ENCODE measurements around the gene WDFY4. TPM values are rescaled to one million over a fixed set of nuclear protein-coding genes. Genes with fewer than 3 reads are reported as not detected.

WDFY4 gene
- polyA plus RNA-seq, 1 of the 3 experiments (the other 2 are of a cell fraction): not detected

GRCh38 chr10:48681740-48682139, 2.9 kb upstream of the WDFY4 start:
- no peak overlapping the region for H2AFZ ChIP-seq (ENCODE audit: low read depth)
- H3K4me2 ChIP-seq: no peak overlapping the region
- no peak overlapping the region for H3K4me3 ChIP-seq (ENCODE audit: low read depth in 2 of 2, low read length in 1 of 2)
- no peaks in the 10 kb centered on the region for H3K79me2 ChIP-seq (ENCODE audit: insufficient read depth)
- no peaks in the 10 kb centered on the region for H3F3A ChIP-seq (replicated peaks; ENCODE audit: insufficient read depth)
- no peak overlapping the region for H3K9ac ChIP-seq
- H3K27me3 ChIP-seq (ENCODE audit: insufficient read depth): no peaks in the 10 kb centered on the region
- H3K9me2 ChIP-seq: no peaks in the 10 kb centered on the region
- H3K9me3 ChIP-seq: no peaks in the 10 kb centered on the region; the same call in 1 of the 2 replicates
- 33% methylated on average over 3 of the region's 3 CpGs for WGBS (ENCODE audit: low lambda C conversion rate)
- no peaks in the 10 kb centered on the region for H3K4me1 ChIP-seq (ENCODE audit: control insufficient read depth in 1 of 2, insufficient read depth in 2 of 2, low read depth in 1 of 2, low read length in 1 of 2)
- H3K36me3 ChIP-seq (replicated peaks in 1 of 2; ENCODE audit: control insufficient read depth in 1 of 2, insufficient read depth in 2 of 2, low read length in 1 of 2): no peaks in the 10 kb centered on the region
- DNase-seq: no peak
- TF ChIP-seq FOXM1 (IDR thresholded peaks at IDR 0.05; ENCODE audit: low read depth) (no peak), RCOR1 (IDR thresholded peaks at IDR 0.05; ENCODE audit: low read length) (no peak), NRF1 (IDR thresholded peaks at IDR 0.05; ENCODE audit: low read depth, low read length) (no peak), GATA2 (CRISPR knock-in tag; IDR thresholded peaks at IDR 0.05) (no peak), USF1 (IDR thresholded peaks at IDR 0.05; ENCODE audit: borderline replicate concordance, low read depth) (no peak), ZBTB33 (IDR thresholded peaks at IDR 0.05; ENCODE audit: borderline replicate concordance, low read depth) (no peak), MEF2A (IDR thresholded peaks at IDR 0.05; ENCODE audit: borderline replicate concordance, low read depth) (no peak), MXI1 (IDR thresholded peaks at IDR 0.05; ENCODE audit: low read depth, low read length) (no peak), RXRA (IDR thresholded peaks at IDR 0.05; ENCODE audit: borderline replicate concordance, low read depth) (no peak), RAD21 (IDR thresholded peaks at IDR 0.05; ENCODE audit: low read length) (no peak), TAF1 (IDR thresholded peaks at IDR 0.05; ENCODE audit: borderline replicate concordance, low read depth, low read length) (no peak), SIN3A (IDR thresholded peaks at IDR 0.05; ENCODE audit: borderline replicate concordance, low read depth, low read length) (no peak)
- ChIA-PET POLR2A (no interaction called here), CTCF (interaction anchor here (1.2 kb wide), 1 partner anchor 25 kb away, joined by 7 read pairs; no protein-coding TSS in a partner anchor)
- no peak overlapping the region for H3K27ac ChIP-seq (ENCODE audit: low read depth in 2 of 2, low read length in 1 of 2)
- no peaks in the 10 kb centered on the region for H4K20me1 ChIP-seq (ENCODE audit: insufficient read depth)

- DNase-seq: no peak
- WGBS (ENCODE audit: low lambda C conversion rate): 21% methylated on average over 2 of the region's 3 CpGs
- no peaks in the 10 kb centered on the region for H3K9me2 ChIP-seq
- H3K79me2 ChIP-seq (ENCODE audit: insufficient read depth): no peaks in the 10 kb centered on the region
- no peaks in the 10 kb centered on the region for H3K36me3 ChIP-seq (replicated peaks in 1 of 2; ENCODE audit: control insufficient read depth in 1 of 2, insufficient read depth in 2 of 2, low read length in 1 of 2)
- no peak overlapping the region for H3K9ac ChIP-seq
- ChIA-PET POLR2A (no interaction called here), CTCF (interaction anchor here (1.2 kb wide), 1 partner anchor 26 kb away, joined by 7 read pairs; no protein-coding TSS in a partner anchor)
- H4K20me1 ChIP-seq (ENCODE audit: insufficient read depth): no peaks in the 10 kb centered on the region
- H3K27me3 ChIP-seq (ENCODE audit: insufficient read depth): no peaks in the 10 kb centered on the region
- H3F3A ChIP-seq (replicated peaks; ENCODE audit: insufficient read depth): no peaks in the 10 kb centered on the region
- no peak overlapping the region for H3K27ac ChIP-seq (ENCODE audit: low read depth in 2 of 2, low read length in 1 of 2)
- no peaks in the 10 kb centered on the region; the same call in 1 of the 2 replicates for H3K9me3 ChIP-seq
- TF ChIP-seq YY1 (IDR thresholded peaks at IDR 0.05; ENCODE audit: low read depth): no peak
- TF ChIP-seq, protein P1, sequence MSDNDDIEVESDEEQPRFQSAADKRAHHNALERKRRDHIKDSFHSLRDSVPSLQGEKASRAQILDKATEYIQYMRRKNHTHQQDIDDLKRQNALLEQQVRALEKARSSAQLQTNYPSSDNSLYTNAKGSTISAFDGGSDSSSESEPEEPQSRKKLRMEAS (IDR thresholded peaks at IDR 0.05; ENCODE audit: low read depth): no peak
- TF ChIP-seq TAF1 (IDR thresholded peaks at IDR 0.05; ENCODE audit: borderline replicate concordance, low read depth, low read length): no peak
- no peak for TF ChIP-seq SIN3A (IDR thresholded peaks at IDR 0.05; ENCODE audit: borderline replicate concordance, low read depth, low read length)
- no peak for TF ChIP-seq POLR2AphosphoS5 (IDR thresholded peaks at IDR 0.05; ENCODE audit: low read depth, low read length)
- TF ChIP-seq RFX5 (IDR thresholded peaks at IDR 0.05; ENCODE audit: low read length): no peak
- no peak overlapping the region for H3K4me3 ChIP-seq (ENCODE audit: low read depth in 2 of 2, low read length in 1 of 2)
- no peak overlapping the region for H2AFZ ChIP-seq (ENCODE audit: low read depth)
- H3K4me2 ChIP-seq: no peak overlapping the region
- H3K4me1 ChIP-seq (ENCODE audit: control insufficient read depth in 1 of 2, insufficient read depth in 2 of 2, low read depth in 1 of 2, low read length in 1 of 2): no peaks in the 10 kb centered on the region
Observed at GRCh38 chr10:48682265-48682664, 2.4 kb upstream of the WDFY4 start.
